H1 (cell line): Measurements from ENCODE around the gene AARSD1. TPM values are rescaled to one million over a fixed set of nuclear protein-coding genes. Genes with fewer than 3 reads are reported as not detected.

Experiments used
- BACH1 ChIP-seq: IDR thresholded peaks from 2 replicates; pipeline ENCODE4 v1.6.1; 2012; ENCODE audit warnings: low read length, improper control_type of control experiment
- E2F6 ChIP-seq: IDR thresholded peaks from 2 replicates; pipeline ENCODE4 v1.6.1; 2012; ENCODE audit warnings: inconsistent platforms
- FOSL1 ChIP-seq: IDR thresholded peaks from 2 replicates; pipeline ENCODE4 v1.6.1; 2011; ENCODE audit warnings: mild to moderate bottlenecking, low read depth, low read length, moderate library complexity; ENCODE audit not compliant: insufficient read depth
- POU5F1 ChIP-seq: IDR thresholded peaks from 2 replicates; pipeline ENCODE4 v1.6.1; 2011; ENCODE audit warnings: low read depth, mild to moderate bottlenecking, low read length, moderate library complexity
- RFX5 ChIP-seq: IDR thresholded peaks from 2 replicates; pipeline ENCODE4 v1.6.1; 2011; ENCODE audit warnings: low read depth, low read length, improper control_type of control experiment, borderline replicate concordance
- SAP30 ChIP-seq: fragments of 300-600 bp; sonication (generic); IDR thresholded peaks from 2 replicates; pipeline ENCODE4 v1.7.1; 2012; ENCODE audit warnings: low read length, moderate library complexity, mild to moderate bottlenecking, inconsistent platforms; ENCODE audit not compliant: insufficient read depth, insufficient replicate concordance
- SP1 ChIP-seq: IDR thresholded peaks from 2 replicates; pipeline ENCODE4 v1.6.1; 2011; ENCODE audit warnings: low read depth, low read length
- YY1 ChIP-seq: IDR thresholded peaks from 2 replicates; pipeline ENCODE4 v1.6.1; 2011; ENCODE audit warnings: low read depth, mild to moderate bottlenecking, low read length
- polyA plus RNA-seq, 7 experiments: library from polyadenylated mRNA; depleted of rRNA in 3 of 7; stranded (reverse) in 5 of 7; unstranded in 2 of 7; fragments of >200 nt in 5 of 7; fragments of 200-250 nt in 2 of 7; gene quantifications; 1 replicate in 5 of 7; 2 replicates in 1 of 7; 4 replicates in 1 of 7; pipeline versions ENCODE4 v1.2.1 to v1.2.3, GENCODE V29; 2011 to 2013; ENCODE audit warnings: missing spikeins in 2 of 7, mixed read lengths in 2 of 7
- total RNA-seq: library from RNA; stranded (reverse); fragmentation: NEBNext Ultra II Directional; extraction: Animal tissue kit (Norgen Biotek cat#: 25700); gene quantifications from 2 replicates; pipeline ENCODE4 v1.2.1, GENCODE V29; 2021

The AARSD1 gene
- total and polyA plus RNA-seq, 2 of the 8 experiments (the other 6 are each of a cell fraction or from before 2014, with no cell fraction given) = 51.5 to 58.8 TPM

- TF ChIP-seq E2F6 (no peak), SP1 (no peak), SAP30 (no peak), YY1 (no peak), POU5F1 (no peak), BACH1 (no peak), FOSL1 (no peak), RFX5 (no peak)
Observed at GRCh38 chr17:42918902-42919521, 45.2 kb downstream of the AARSD1 start (continued).
